Muscle layer of colon (tissue), 2 donors: Measurements from ENCODE around the gene TRAF5.
A peak's percentile ranks its signal among the peaks of the same experiment; 100 is the strongest.
"Not testable (repeated sequence)": the region's sequence is repeated elsewhere in the genome, so short reads cannot be mapped to it uniquely, and the experiment has no call there.

Experiments
- H3K27ac ChIP-seq: one replicate; pipeline ENCODE4 v1.7.0; 2013; ENCODE audit warnings: low read depth, mild to moderate bottlenecking, low read length, moderate library complexity
- H3K27me3 ChIP-seq, 2 donors: one replicate each; pipeline ENCODE4 v1.7.0; 2013; ENCODE audit warnings: low read length in 2 of 2, mild to moderate bottlenecking in 2 of 2; ENCODE audit not compliant: insufficient read depth in 2 of 2, control insufficient read depth in 1 of 2
- H3K36me3 ChIP-seq: one replicate; pipeline ENCODE4 v1.7.0; 2013; ENCODE audit warnings: mild to moderate bottlenecking, low read length; ENCODE audit not compliant: insufficient read depth
- H3K4me1 ChIP-seq: one replicate; pipeline ENCODE4 v1.7.0; 2013; ENCODE audit warnings: mild to moderate bottlenecking, low read length; ENCODE audit not compliant: insufficient read depth
- H3K4me3 ChIP-seq, 2 donors: one replicate each; pipeline ENCODE4 v1.7.0; 2013; ENCODE audit warnings: low read length in 2 of 2, low read depth in 1 of 2, mild to moderate bottlenecking in 1 of 2, moderate library complexity in 1 of 2
- H3K9ac ChIP-seq: one replicate; pipeline ENCODE4 v1.7.0; 2013; ENCODE audit warnings: low read length
- H3K9me3 ChIP-seq: one replicate; pipeline ENCODE4 v1.7.0; 2013; ENCODE audit warnings: mild to moderate bottlenecking, low read length
- donor health status: abdominal sarcoma.
- donor health status: Adenocarcinoma of cecum.

TRAF5 gene

DNA sequence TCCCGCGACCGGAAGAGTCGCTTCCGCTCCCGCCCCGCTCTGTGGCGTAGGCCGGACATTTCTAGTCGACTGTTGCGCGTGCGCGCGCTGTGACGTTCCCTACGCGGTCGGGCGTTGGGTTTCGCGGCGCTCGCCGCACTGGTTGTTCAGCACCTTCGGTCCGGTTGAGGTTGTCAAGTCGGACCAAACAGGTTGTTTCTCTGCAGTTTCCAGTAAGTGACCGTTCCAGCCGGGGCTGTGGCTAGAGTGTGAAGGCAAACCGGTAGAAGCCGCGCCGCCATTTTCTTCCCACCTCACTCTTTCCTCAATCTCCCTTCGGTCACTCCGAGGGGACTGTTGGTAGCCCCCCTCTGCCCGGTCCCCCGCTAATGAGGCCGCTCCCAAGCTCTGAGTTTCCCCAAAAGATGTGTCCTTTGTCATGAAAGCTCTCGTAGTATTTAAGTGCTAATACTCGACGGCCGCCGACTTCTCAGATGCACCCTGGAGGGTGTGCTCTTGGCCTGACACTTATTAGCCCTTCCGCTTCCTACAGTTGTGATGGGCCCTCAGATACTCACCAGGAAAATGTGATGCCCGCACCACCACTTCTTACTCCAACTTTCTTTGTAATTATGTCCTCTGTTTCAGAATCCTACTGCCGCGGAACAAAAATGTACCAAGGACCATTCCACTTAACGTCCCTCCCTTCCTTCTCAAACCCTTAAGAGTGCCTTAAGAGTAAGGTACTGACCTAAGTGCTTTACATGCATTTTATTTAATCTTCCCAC, 56.3 kb downstream of the TRAF5 start:
- Histone ChIP-seq H3K4me3 (peak overlapping the region; percentile 81 to 94), H3K9ac (peak overlapping the region; percentile 80), H3K36me3 (no peaks in the 10 kb centered on the region), H3K27me3 (no peaks in the 10 kb centered on the region), H3K9me3 (no peaks in the 10 kb centered on the region), H3K4me1 (peaks cover 13% of the 10 kb centered on the region), H3K27ac (peak overlapping the region; percentile 90)

DNA sequence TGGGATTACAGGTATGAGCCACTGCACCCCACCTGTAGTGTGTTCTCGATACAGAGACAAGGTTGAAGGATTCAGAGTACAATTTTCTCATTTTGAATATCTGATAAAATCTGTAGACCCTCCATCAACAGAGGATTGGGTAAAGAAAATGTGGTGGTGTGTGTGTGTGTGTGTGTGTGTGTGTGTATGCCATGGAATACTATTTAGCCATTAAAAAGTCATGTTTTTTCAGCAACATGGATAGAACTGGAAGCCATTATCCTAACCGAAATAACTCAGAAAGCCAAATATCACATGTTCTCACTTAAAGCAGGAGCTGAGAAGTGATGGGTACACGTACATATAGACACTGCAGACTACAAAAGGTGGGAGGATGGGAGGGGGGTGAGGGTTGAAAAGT, 57.9 kb downstream of the TRAF5 start:
- Histone ChIP-seq H3K4me1 (peaks cover 13% of the 10 kb centered on the region), H3K36me3 (no peaks in the 10 kb centered on the region), H3K27me3 (no peaks in the 10 kb centered on the region), H3K9me3 (no peaks in the 10 kb centered on the region), H3K9ac (no peak overlapping the region), H3K27ac (no peak overlapping the region), H3K4me3 (no peak overlapping the region)

DNA sequence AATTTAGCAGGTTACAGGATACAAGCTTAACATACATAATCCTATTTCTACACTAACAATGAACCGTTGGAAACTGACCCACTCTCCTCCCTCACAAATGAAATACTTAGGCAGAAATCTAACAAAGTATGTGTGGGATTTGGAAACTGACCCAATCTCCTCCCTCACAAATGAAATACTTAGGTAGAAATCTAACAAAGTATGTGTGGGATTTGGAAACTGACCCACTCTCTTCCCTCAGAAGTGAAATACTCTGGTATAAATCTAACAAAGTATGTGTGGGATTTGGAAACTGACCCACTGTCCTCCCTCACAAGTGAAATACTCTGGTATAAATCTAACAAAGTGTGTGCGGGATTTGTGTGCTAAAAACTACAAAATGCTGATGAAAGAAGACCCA, 60.3 kb downstream of the TRAF5 start:
- no peaks in the 10 kb centered on the region for H3K9me3 ChIP-seq
- H3K4me3 ChIP-seq, result no peak overlapping the region
- H3K36me3 ChIP-seq, result no peaks in the 10 kb centered on the region
- H3K9ac ChIP-seq, result no peak overlapping the region
- no peaks in the 10 kb centered on the region for H3K27me3 ChIP-seq
- H3K4me1 ChIP-seq, result peaks cover 12% of the 10 kb centered on the region
- no peak overlapping the region for H3K27ac ChIP-seq

DNA sequence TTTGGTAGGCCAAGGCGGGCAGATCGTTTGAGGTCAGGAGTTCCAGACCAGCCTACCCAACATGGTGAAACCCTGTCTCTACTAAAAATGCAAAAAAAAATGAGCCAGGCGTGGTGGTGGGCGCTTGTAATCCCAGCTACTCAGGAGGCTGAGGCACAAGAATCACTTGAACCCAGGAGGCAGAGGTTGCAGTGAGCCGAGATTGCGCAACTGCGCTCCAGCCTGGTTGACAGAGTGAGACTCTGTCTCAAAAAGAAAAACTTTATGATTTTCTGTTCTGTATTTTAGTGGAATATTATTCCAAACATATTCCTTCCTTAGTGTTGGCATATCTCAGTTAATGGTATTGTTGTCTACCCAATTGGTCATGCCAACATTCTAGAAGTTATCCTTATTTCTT, 64.2 kb downstream of the TRAF5 start:
- H3K27me3 ChIP-seq, H3K36me3 ChIP-seq, H3K9me3 ChIP-seq, H3K4me1 ChIP-seq, H3K4me3 ChIP-seq, H3K27ac ChIP-seq, H3K9ac ChIP-seq: not testable (repeated sequence)

DNA sequence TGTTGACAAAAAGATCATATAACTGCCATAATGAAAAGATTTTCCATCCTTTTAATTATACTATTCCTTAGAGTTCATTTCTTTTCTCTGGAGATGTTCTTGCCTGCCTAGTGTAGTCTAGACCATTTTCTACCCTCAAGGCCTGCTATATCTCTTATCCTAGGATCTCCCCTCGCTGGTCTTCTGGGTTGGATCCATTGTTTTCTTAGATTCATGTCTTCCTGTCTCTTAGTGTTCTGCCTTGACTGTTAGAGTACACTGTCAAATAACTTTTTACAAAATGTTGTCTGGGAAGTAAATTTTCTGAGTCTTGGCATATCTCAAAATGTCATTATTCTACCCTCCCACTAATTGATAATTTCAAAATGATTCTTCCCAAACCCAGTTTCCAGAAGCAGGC, 66.6 kb downstream of the TRAF5 start:
- H3K4me3 ChIP-seq, result no peak overlapping the region
- H3K36me3 ChIP-seq, result no peaks in the 10 kb centered on the region
- H3K9ac ChIP-seq, result no peak overlapping the region
- no peaks in the 10 kb centered on the region for H3K4me1 ChIP-seq
- no peaks in the 10 kb centered on the region for H3K27me3 ChIP-seq
- H3K27ac ChIP-seq, result no peak overlapping the region
- H3K9me3 ChIP-seq, result no peaks in the 10 kb centered on the region

DNA sequence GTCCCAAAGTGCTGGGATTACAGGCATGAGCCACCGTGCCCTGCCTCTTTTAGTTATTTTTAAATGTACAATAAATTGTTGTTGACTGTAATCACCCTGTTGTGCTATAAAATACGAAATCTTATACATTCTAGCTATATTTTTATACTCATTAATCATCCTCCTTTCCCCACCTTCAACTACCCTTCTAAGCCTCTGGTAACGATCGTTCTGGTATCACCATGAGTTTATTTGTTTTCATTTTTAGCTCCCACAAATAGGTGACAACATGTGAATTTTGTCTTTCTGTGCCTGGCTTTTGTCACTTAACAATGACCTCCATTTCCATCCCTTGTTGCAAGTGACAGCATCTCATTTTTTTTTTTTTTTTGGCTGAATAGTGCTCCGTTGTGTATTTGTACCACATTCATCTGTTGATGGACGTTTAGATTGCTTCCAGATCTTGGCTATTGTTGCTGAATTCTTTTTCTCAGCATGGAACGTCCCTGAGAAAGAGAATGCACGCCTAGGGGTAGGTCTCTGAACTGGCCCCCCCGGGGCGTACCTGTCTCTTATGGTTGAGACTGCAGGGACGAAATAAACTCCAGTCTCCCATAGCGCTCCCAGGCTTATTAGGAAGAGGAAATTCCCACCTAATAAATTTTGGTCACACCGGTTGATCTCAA, 71.8 kb downstream of the TRAF5 start:
- H3K4me3 ChIP-seq, H3K27ac ChIP-seq, H3K36me3 ChIP-seq, H3K9ac ChIP-seq, H3K9me3 ChIP-seq, H3K4me1 ChIP-seq, H3K27me3 ChIP-seq: not testable (repeated sequence)

DNA sequence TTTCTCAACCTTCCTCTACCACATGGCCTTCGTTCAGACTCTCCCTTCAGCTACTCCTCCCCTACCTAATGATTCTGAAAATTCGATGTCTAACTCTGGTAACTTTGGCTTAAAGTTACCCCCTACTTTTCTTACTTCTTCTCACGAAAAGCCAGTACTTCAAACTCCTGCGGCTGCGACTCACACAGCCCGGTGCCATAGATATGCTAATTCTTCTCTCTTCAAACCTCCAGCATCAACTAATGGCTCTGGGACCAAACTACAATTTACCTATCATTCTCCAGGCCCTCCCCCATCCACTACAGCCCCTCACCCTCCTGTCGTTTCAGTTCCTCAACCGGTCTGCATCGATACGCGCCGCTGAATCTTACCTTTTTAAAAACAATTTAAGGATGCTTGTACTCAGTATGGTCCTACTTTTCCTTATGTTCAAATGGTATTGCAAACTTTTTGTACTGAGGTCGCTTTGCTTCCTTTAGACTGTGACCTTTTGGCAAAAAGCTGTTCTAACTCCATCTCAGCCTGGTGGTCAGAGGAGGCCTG, 73.3 kb downstream of the TRAF5 start:
- not testable (repeated sequence) for H3K9me3 ChIP-seq, H3K27ac ChIP-seq, H3K36me3 ChIP-seq, H3K4me3 ChIP-seq, H3K27me3 ChIP-seq, H3K4me1 ChIP-seq, H3K9ac ChIP-seq

DNA sequence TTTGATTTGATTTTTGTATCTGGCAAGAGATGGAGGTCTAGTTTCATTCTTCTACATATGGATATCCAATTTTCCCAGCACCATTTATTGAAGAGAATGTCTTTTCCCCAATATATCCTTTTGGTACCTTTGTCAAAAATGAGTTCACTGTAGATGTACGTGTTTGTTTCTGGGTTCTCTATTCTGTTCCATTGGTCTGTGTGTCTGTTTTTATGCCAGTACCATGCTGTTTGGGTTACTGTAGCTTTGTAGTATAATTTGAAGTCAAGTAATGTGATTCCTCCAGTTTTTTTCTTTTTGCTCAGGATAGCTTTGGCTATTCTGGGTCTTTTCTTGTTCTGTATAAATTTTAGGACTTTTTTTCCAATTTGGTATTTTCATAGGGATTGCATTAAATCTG, 75.1 kb downstream of the TRAF5 start:
- not testable (repeated sequence) for H3K9ac ChIP-seq, H3K4me1 ChIP-seq, H3K27ac ChIP-seq, H3K36me3 ChIP-seq, H3K9me3 ChIP-seq, H3K4me3 ChIP-seq, H3K27me3 ChIP-seq

DNA sequence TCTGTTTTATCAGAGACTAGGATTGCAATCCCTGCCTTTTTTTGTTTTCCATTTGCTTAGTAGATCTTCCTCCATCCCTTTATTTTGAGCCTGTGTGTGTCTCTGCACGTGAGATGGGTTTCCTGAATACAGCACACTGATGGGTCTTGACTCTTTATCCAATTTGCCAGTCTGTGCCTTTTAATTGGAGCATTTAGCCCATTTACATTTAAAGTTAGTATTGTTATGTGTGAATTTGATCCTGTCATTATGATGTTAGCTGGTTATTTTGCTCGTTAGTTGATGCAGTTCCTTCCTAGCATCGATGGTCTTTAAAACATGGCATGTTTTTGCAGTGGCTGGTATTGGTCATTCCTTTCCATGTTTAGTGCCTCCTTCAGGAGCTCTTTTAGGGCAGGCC, 79.5 kb downstream of the TRAF5 start:
- not testable (repeated sequence) for H3K27ac ChIP-seq, H3K9me3 ChIP-seq, H3K9ac ChIP-seq, H3K4me1 ChIP-seq, H3K4me3 ChIP-seq, H3K27me3 ChIP-seq, H3K36me3 ChIP-seq

DNA sequence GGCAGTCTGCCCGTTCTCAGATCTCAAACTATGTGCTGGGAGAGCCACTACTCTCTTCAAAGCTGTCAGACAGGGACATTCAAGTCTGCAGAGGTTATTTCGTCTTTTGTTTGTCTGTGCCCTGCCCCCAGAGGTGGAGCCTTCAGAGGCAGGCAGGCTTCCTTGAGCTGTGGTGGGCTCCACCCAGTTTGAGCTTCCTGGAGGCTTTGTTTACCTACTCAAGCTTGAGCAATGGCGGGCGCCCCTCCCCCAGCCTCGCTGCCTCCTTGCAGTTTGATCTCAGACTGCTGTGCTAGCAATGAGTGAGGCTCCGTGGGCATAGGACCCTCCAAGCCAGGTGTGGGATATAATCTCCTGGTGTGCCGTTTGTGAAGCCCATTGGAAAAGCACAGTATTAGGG, 81.1 kb downstream of the TRAF5 start:
- H3K27ac ChIP-seq, H3K36me3 ChIP-seq, H3K4me3 ChIP-seq: not testable (repeated sequence)

DNA sequence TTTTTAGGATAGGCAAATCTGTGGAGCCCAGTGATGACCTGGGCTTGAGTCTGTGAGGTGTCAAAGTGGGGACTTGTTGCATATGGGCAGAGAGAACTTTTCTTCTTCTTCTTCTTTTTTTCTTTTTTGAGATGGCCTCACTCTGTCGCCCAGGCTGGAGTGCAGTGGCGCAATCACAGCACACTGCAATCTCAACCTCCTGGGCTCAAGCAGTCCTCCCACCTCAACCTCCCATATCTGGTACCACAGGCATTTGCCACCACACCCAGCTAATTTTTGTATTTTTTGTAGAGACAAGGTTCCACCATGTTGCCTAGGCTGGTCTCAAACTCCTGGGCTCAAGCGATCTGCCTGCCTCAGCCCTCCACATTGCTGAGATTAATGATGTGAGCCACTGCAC, 85.0 kb downstream of the TRAF5 start:
- Histone ChIP-seq H3K36me3 (no peaks in the 10 kb centered on the region), H3K27me3 (no peaks in the 10 kb centered on the region), H3K9ac (no peak overlapping the region), H3K4me3 (no peak overlapping the region), H3K4me1 (no peaks in the 10 kb centered on the region), H3K27ac (no peak overlapping the region), H3K9me3 (no peaks in the 10 kb centered on the region)

More for the DNA sequence above, 81.1 kb downstream of the TRAF5 start:
- not testable (repeated sequence) for H3K9me3 ChIP-seq, H3K9ac ChIP-seq, H3K4me1 ChIP-seq, H3K27me3 ChIP-seq

DNA sequence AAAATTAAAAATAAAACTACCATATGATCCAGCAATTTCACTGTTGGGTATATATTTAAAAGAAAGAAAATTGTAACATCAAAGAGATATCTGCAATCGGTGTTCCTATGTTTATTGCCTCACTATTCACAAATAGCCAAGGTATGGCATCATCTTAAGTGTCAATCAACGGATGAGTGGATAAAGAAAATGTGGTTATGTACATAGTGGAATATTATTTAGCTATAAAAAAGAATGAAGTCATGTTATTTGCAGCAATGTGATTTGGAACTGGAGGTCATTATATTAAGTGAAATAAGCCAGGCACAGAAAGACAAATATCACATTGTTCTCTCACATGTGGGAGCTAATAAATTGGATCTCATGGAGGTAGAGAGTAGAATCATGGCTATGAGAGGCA, 89.1 kb downstream of the TRAF5 start:
- Histone ChIP-seq H3K27me3 (no peaks in the 10 kb centered on the region), H3K4me3 (no peak overlapping the region), H3K27ac (no peak overlapping the region), H3K36me3 (no peaks in the 10 kb centered on the region), H3K9me3 (no peaks in the 10 kb centered on the region), H3K9ac (no peak overlapping the region), H3K4me1 (no peaks in the 10 kb centered on the region)
